ENCODE measurements around the gene BRAF. TPM values are rescaled to one million over a fixed set of nuclear protein-coding genes. Genes with fewer than 3 reads are reported as not detected.

Gene BRAF
- total RNA-seq, 1 donor from 2014 or later, result 13.3 TPM

GRCh38 chr7:140778975-140779374 is 145.8 kb downstream of the BRAF start:
- no peaks in the 10 kb centered on the region for H3K36me3 ChIP-seq (ENCODE audit: control insufficient read depth, insufficient read depth, low read length)
- TF ChIP-seq, protein P1, sequence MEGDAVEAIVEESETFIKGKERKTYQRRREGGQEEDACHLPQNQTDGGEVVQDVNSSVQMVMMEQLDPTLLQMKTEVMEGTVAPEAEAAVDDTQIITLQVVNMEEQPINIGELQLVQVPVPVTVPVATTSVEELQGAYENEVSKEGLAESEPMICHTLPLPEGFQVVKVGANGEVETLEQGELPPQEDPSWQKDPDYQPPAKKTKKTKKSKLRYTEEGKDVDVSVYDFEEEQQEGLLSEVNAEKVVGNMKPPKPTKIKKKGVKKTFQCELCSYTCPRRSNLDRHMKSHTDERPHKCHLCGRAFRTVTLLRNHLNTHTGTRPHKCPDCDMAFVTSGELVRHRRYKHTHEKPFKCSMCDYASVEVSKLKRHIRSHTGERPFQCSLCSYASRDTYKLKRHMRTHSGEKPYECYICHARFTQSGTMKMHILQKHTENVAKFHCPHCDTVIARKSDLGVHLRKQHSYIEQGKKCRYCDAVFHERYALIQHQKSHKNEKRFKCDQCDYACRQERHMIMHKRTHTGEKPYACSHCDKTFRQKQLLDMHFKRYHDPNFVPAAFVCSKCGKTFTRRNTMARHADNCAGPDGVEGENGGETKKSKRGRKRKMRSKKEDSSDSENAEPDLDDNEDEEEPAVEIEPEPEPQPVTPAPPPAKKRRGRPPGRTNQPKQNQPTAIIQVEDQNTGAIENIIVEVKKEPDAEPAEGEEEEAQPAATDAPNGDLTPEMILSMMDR (IDR thresholded peaks at IDR 0.05; ENCODE audit: insufficient read depth, low read length, poor library complexity, severe bottlenecking), result no peak
- no peak for DNase-seq (ENCODE audit: low read depth)
- no peaks in the 10 kb centered on the region for H3K27me3 ChIP-seq (ENCODE audit: control insufficient read depth, insufficient read depth, low read length)
- no peak overlapping the region for H3K4me3 ChIP-seq (ENCODE audit: low read depth, low read length)

DNA sequence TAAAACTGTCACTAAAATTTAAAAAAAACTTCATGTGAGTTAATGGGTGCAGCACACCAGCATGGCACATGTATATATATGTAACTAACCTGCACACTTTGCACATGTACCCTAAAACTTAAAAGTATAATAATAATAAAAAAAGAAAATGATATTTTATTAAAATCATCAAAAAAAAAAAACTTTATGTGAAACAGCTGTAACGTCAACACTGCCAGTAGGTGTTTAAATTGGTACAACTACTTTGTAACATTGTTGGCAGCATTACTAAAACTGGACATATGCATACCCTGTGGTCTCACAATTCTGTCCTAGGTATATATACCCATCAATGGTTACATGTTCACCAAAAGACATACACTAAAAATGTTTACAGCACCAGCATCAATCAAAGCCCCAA is 146.2 kb downstream of the BRAF start:
- H3K4me3 ChIP-seq (ENCODE audit: low read depth, low read length), result no peak overlapping the region
- DNase-seq (ENCODE audit: low read depth), result no peak
- TF ChIP-seq, protein P1 (IDR thresholded peaks at IDR 0.05; ENCODE audit: insufficient read depth, low read length, poor library complexity, severe bottlenecking), result no peak
- no peaks in the 10 kb centered on the region for H3K36me3 ChIP-seq (ENCODE audit: control insufficient read depth, insufficient read depth, low read length)
- H3K27me3 ChIP-seq (ENCODE audit: control insufficient read depth, insufficient read depth, low read length), result no peaks in the 10 kb centered on the region

DNA sequence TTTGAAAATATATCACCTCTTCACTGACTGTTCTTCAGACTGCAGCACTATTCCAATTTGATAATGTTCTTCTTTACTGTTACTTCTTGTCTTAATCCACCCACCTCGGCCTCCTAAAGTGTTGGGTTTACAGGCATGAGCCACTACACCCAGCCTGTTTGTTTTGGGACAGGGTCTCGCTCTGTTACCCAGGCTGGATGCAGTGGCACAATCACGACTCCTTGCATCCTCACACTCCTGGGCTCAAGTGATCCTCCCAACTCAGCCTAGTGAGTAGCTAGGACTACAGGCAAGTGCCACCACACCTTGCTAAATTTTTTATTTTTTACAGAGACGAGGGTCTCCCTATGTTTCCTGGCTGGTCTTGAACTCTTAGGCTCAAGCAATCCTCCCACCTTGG is 150.4 kb downstream of the BRAF start:
- TF ChIP-seq, protein P1 (IDR thresholded peaks at IDR 0.05; ENCODE audit: insufficient read depth, low read length, poor library complexity, severe bottlenecking), result no peak
- Histone ChIP-seq H3K27me3 (ENCODE audit: control insufficient read depth, insufficient read depth, low read length) (no peaks in the 10 kb centered on the region), H3K36me3 (ENCODE audit: control insufficient read depth, insufficient read depth, low read length) (no peaks in the 10 kb centered on the region), H3K4me3 (ENCODE audit: low read depth, low read length) (no peak overlapping the region)
- no peak for DNase-seq (ENCODE audit: low read depth)

DNA sequence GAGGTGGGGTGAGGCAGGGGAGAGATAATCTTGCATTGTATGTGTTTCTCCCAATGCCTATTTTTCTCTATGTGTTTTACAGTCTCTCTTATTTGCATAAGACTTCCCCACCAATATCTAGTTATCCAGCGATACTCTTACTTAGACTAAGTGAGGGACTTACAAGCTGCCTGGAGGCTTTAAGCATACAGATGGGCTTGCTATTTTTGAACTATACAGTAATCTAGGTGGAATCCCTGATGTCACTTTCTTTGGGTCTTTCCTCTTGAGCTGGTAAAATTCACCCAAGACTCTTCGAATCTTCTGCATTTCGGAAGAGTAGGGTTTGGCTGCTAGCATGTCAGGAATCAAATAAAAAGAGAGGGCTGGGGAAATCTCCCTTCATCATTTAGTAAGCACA is 151.6 kb downstream of the BRAF start:
- no peaks in the 10 kb centered on the region for H3K36me3 ChIP-seq (ENCODE audit: control insufficient read depth, insufficient read depth, low read length)
- DNase-seq (ENCODE audit: low read depth), result no peak
- no peak overlapping the region for H3K4me3 ChIP-seq (ENCODE audit: low read depth, low read length)
- TF ChIP-seq, protein P1 (IDR thresholded peaks at IDR 0.05; ENCODE audit: insufficient read depth, low read length, poor library complexity, severe bottlenecking), result no peak
- H3K27me3 ChIP-seq (ENCODE audit: control insufficient read depth, insufficient read depth, low read length), result no peaks in the 10 kb centered on the region

GRCh38 chr7:140771826-140772225 is 152.9 kb downstream of the BRAF start:
- peaks cover 1% of the 10 kb centered on the region for H3K36me3 ChIP-seq (ENCODE audit: control insufficient read depth, insufficient read depth, low read length)
- H3K4me3 ChIP-seq (ENCODE audit: low read depth, low read length), result no peak overlapping the region
- TF ChIP-seq, protein P1 (IDR thresholded peaks at IDR 0.05; ENCODE audit: insufficient read depth, low read length, poor library complexity, severe bottlenecking), result no peak
- no peak for DNase-seq (ENCODE audit: low read depth)
- H3K27me3 ChIP-seq (ENCODE audit: control insufficient read depth, insufficient read depth, low read length), result no peaks in the 10 kb centered on the region

- H3K4me3 ChIP-seq (ENCODE audit: low read depth, low read length), result no peak overlapping the region
- TF ChIP-seq, protein P1 (IDR thresholded peaks at IDR 0.05; ENCODE audit: insufficient read depth, low read length, poor library complexity, severe bottlenecking), result no peak
- peaks cover 1% of the 10 kb centered on the region for H3K36me3 ChIP-seq (ENCODE audit: control insufficient read depth, insufficient read depth, low read length)
- H3K27me3 ChIP-seq (ENCODE audit: control insufficient read depth, insufficient read depth, low read length), result no peaks in the 10 kb centered on the region
- DNase-seq (ENCODE audit: low read depth), result no peak
Measured at GRCh38 chr7:140769852-140770251, 154.9 kb downstream of the BRAF start.
